BE2C (cell line): Measurements from ENCODE around the gene UBL3.

ENCODE experiments used
- DNase-seq: peaks from one replicate; pipeline ENCODE4 v3.0.0-alpha.2; 2020
- H3K27me3 ChIP-seq: fragments of 250-450 bp; sonication (Bioruptor Pico); 2 replicates; pipeline ENCODE4 v1.5.1; 2020; ENCODE audit warnings: mild to moderate bottlenecking
- H3K36me3 ChIP-seq: fragments of 250-450 bp; sonication (Bioruptor Pico); 2 replicates; pipeline ENCODE4 v1.5.1; 2020; ENCODE audit warnings: mild to moderate bottlenecking
- H3K4me1 ChIP-seq: fragments of 250-450 bp; sonication (Bioruptor Pico); 2 replicates; pipeline ENCODE4 v1.5.1; 2020
- H3K4me3 ChIP-seq: 2 replicates; pipeline ENCODE4 v1.5.1; 2011; ENCODE audit warnings: low read depth, low read length
- H3K9me3 ChIP-seq: fragments of 250-450 bp; sonication (Bioruptor Pico); 2 replicates; pipeline ENCODE4 v1.5.1; 2020
- TF ChIP-seq, protein P1 (sequence below): IDR thresholded peaks from 2 replicates; pipeline ENCODE4 v1.5.1; 2012; ENCODE audit warnings: mild to moderate bottlenecking, low read depth, low read length

The UBL3 gene

DNA sequence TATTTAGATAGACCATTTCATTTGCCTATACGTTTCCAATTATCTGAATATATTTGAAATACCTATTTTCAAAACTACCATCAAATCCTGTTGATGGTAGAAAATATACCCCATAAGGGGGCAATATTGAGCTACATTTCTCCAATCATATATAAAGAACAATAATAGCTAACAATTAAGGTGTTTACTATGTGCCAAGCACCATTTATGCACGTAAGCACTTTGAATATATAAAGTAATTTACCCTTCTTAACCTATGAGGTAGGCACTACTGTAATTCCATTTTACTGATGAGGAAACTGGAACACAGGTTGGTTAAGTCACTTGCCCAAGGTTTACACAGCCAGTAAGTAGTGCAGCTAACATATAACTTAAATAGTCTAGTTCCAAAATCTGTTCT is 79.2 kb downstream of the UBL3 start:
- H3K27me3 ChIP-seq, result no peaks in the 10 kb centered on the region
- no peaks in the 10 kb centered on the region for H3K36me3 ChIP-seq
- no peak overlapping the region for H3K4me3 ChIP-seq
- DNase-seq, result no peak
- TF ChIP-seq, protein P1, sequence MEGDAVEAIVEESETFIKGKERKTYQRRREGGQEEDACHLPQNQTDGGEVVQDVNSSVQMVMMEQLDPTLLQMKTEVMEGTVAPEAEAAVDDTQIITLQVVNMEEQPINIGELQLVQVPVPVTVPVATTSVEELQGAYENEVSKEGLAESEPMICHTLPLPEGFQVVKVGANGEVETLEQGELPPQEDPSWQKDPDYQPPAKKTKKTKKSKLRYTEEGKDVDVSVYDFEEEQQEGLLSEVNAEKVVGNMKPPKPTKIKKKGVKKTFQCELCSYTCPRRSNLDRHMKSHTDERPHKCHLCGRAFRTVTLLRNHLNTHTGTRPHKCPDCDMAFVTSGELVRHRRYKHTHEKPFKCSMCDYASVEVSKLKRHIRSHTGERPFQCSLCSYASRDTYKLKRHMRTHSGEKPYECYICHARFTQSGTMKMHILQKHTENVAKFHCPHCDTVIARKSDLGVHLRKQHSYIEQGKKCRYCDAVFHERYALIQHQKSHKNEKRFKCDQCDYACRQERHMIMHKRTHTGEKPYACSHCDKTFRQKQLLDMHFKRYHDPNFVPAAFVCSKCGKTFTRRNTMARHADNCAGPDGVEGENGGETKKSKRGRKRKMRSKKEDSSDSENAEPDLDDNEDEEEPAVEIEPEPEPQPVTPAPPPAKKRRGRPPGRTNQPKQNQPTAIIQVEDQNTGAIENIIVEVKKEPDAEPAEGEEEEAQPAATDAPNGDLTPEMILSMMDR, result peak; percentile 47; the same call in 1 of the 2 replicates
- no peaks in the 10 kb centered on the region for H3K9me3 ChIP-seq
- H3K4me1 ChIP-seq, result no peaks in the 10 kb centered on the region

DNA sequence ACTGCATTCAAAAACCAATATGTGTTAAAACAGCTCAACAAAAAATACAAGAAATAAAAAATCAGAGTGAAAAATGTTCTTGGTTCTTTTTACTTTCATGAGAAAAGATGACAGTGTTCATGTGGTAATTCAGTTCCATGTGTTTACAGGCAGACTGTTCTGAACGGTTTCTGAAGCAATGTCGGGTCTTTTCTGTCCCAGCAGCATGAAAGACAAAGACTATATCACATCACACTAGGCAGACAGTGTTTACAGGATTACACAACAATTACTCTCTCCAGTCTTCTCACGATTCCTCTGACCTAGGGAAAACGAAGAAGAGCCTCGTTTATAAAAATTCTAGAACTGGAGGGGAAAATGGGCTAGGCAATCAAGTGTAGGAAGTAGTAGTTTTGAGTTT is 83.4 kb downstream of the UBL3 start:
- DNase-seq, result no peak
- Histone ChIP-seq H3K36me3 (no peaks in the 10 kb centered on the region), H3K4me1 (no peaks in the 10 kb centered on the region), H3K27me3 (no peaks in the 10 kb centered on the region), H3K4me3 (no peak overlapping the region), H3K9me3 (no peaks in the 10 kb centered on the region)
- TF ChIP-seq, protein P1, result no peak

DNA sequence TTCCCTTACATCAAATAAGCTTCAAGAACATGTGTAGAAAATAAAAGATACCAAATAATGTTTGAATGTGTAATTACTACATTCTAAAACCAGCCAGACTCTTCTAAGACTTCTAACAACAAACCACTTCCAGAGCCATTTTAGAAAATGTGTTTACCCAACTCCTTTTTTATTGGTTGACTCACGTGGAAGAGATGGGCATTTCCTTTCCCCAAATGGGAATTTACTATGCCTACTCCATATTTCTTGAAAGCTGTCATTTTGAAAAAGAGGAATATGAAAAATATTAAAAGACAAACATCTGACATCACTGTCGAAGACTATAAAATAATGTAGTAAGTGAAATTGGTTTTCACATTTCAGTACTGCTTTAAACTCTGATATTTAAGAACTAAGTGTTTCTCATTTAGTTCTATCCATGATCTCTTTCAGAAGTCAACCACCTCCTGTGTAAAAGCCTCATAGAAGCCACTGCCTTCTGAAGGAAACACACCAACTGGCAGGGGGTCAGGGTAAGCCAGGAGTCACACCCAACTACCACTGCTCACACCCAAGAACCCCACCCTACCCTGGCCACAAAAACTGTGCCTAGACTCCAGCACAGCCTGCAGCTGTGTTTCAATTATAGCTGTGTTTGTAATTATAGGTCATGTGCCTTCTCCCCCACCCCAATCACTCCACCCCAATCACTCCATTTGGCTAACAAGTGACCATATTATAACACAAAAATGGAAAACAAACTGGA is 86.8 kb downstream of the UBL3 start:
- Histone ChIP-seq H3K4me3 (no peak overlapping the region), H3K4me1 (no peaks in the 10 kb centered on the region), H3K9me3 (no peaks in the 10 kb centered on the region), H3K27me3 (no peaks in the 10 kb centered on the region), H3K36me3 (no peaks in the 10 kb centered on the region)
- TF ChIP-seq, protein P1, result no peak
- no peak for DNase-seq

DNA sequence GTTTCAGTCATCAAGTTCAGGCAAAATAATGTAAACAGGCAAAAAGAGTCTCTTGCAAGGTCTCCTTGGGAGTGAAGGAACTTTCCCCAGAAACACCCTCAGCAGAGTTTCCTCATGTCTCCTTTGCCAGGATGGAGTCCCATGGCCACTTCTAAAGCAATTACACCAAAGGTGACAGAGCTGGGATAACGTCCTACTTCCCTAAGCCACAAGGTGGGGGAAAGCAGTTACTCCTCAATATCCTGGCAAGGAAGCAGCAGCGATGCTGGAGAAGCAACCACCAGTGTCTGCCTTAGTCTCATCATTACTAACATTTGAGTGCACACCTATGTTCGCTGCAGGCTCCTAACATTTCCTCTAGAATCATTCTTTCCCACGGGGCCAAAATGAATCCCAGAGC is 88.6 kb downstream of the UBL3 start:
- Histone ChIP-seq H3K9me3 (no peaks in the 10 kb centered on the region), H3K4me1 (no peaks in the 10 kb centered on the region), H3K36me3 (no peaks in the 10 kb centered on the region), H3K27me3 (no peaks in the 10 kb centered on the region), H3K4me3 (no peak overlapping the region)
- TF ChIP-seq, protein P1, result no peak
- DNase-seq, result no peak

DNA sequence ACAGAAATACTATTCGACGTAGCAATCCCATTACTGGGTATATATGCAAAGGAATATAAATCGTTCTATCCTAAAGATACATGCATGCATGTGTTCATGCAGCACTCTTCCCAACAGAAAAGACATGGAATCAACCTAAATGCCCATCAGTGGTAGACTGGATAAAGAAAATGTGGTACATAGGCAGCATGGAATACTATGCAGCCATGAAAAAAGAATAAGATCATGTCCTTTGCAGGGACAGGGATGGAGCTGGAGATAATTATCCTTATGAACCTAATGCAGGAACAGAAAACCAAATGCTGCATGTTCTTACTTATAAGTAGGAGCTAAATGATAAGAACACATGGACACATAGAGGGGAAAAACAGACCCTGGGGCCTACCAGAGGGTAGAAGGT is 89.3 kb downstream of the UBL3 start:
- no peak for DNase-seq
- H3K4me1 ChIP-seq, result no peaks in the 10 kb centered on the region
- H3K27me3 ChIP-seq, result no peaks in the 10 kb centered on the region
- no peaks in the 10 kb centered on the region for H3K9me3 ChIP-seq
- TF ChIP-seq, protein P1, result no peak
- H3K4me3 ChIP-seq, result no peak overlapping the region
- no peaks in the 10 kb centered on the region for H3K36me3 ChIP-seq

DNA sequence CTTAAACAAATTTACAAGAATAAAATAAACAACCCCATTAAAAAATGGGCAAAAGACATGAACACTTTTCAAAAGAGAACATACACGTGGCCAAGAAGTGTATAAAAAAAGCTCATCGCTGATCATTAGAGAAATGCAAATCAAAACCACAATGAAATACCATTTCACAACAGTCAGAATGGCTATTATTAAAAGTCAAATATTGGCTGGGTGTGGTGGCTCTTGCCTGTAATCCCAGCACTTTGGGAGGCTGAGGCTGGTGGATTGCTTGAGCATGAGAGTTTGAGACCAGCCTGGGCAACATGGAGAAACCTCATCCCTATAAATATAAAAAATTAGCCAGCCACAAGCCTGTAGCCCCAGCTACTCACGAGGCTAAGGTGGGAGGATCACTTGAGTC is 89.9 kb downstream of the UBL3 start:
- TF ChIP-seq, protein P1, result no peak
- no peak for DNase-seq
- no peaks in the 10 kb centered on the region for H3K4me1 ChIP-seq
- H3K4me3 ChIP-seq, result no peak overlapping the region
- H3K9me3 ChIP-seq, result no peaks in the 10 kb centered on the region
- no peaks in the 10 kb centered on the region for H3K27me3 ChIP-seq
- no peaks in the 10 kb centered on the region for H3K36me3 ChIP-seq
